ENCODE results near the gene FLNB.
"Not testable (repeated sequence)": the region's sequence is repeated elsewhere in the genome, so short reads cannot be mapped to it uniquely, and the experiment has no call there.

Gene FLNB

GRCh38 chr3:58034738-58035523 lies 26.7 kb downstream of the FLNB start:
- DNase-seq, result no peak

- no peak for DNase-seq
Measured at GRCh38 chr3:58035524-58036255, 27.5 kb downstream of the FLNB start.

GRCh38 chr3:58036293-58037032 lies 28.2 kb downstream of the FLNB start:
- DNase-seq, result no peak

- DNase-seq, result no peak
Measured at GRCh38 chr3:58037141-58037910, 29.1 kb downstream of the FLNB start.

GRCh38 chr3:58038675-58039292 lies 30.6 kb downstream of the FLNB start:
- no peak for DNase-seq

- DNase-seq, result no peak
Measured at GRCh38 chr3:58039601-58040000, 31.4 kb downstream of the FLNB start.

GRCh38 chr3:58041182-58041825 lies 33.1 kb downstream of the FLNB start:
- DNase-seq, result peak in 1 of 2 experiments; percentile 26

GRCh38 chr3:58041826-58042324 lies 33.7 kb downstream of the FLNB start:
- no peak for DNase-seq

- DNase-seq, result no peak
Measured at GRCh38 chr3:58042947-58043707, 34.9 kb downstream of the FLNB start.

GRCh38 chr3:58043933-58044332 lies 35.7 kb downstream of the FLNB start:
- no peak for DNase-seq

GRCh38 chr3:58044691-58045483 lies 36.7 kb downstream of the FLNB start:
- DNase-seq, result no peak

GRCh38 chr3:58047826-58048225 lies 39.6 kb downstream of the FLNB start:
- no peak for DNase-seq

GRCh38 chr3:58048301-58048700 lies 40.1 kb downstream of the FLNB start:
- no peak for DNase-seq

GRCh38 chr3:58049143-58049785 lies 41.0 kb downstream of the FLNB start:
- DNase-seq, result peak in 1 of 2 experiments; percentile 8

GRCh38 chr3:58051196-58051595 lies 43.0 kb downstream of the FLNB start:
- no peak for DNase-seq

GRCh38 chr3:58051658-58052261 lies 43.5 kb downstream of the FLNB start:
- DNase-seq, result not testable (repeated sequence)

GRCh38 chr3:58052373-58053273 lies 44.4 kb downstream of the FLNB start:
- DNase-seq, result no peak

GRCh38 chr3:58054652-58055051 lies 46.4 kb downstream of the FLNB start:
- DNase-seq, result no peak
